Progenitor cell of endocrine pancreas (in vitro differentiated cells): ENCODE results near the gene SGPP2. TPM values are rescaled to one million over a fixed set of nuclear protein-coding genes. Genes with fewer than 3 reads are reported as not detected.

Experiments
- DNase-seq: peaks from one replicate; pipeline ENCODE4 v3.0.0; 2021; ENCODE audit warnings: low spot score; ENCODE audit not compliant: unreplicated experiment
- H3K27ac Mint-ChIP-seq: 2 replicates; pipeline ENCODE4 v1.8.0; 2021; ENCODE audit warnings: mild to moderate bottlenecking, moderate library complexity, mixed read lengths
- H3K27me3 Mint-ChIP-seq: 2 replicates; pipeline ENCODE4 v1.8.0; 2021; ENCODE audit warnings: mixed read lengths
- H3K36me3 Mint-ChIP-seq: 2 replicates; pipeline ENCODE4 v1.8.0; 2022; ENCODE audit warnings: mixed read lengths; ENCODE audit not compliant: insufficient read depth
- H3K4me1 Mint-ChIP-seq: 2 replicates; pipeline ENCODE4 v1.8.0; 2021; ENCODE audit warnings: low read depth, mixed read lengths
- H3K4me3 Mint-ChIP-seq: 2 replicates; pipeline ENCODE4 v1.8.0; 2021; ENCODE audit warnings: low read depth, mild to moderate bottlenecking, moderate library complexity, mixed read lengths
- H3K9me3 Mint-ChIP-seq: 2 replicates; pipeline ENCODE4 v1.8.0; 2021; ENCODE audit warnings: low read depth, mixed read lengths
- total RNA-seq: library from RNA; stranded (reverse); gene quantifications from 2 replicates; pipeline ENCODE4 v1.2.1, GENCODE V29; 2021
- TF ChIP-seq, protein P1 (sequence below): fragments of 200-600 bp; sonication (generic); IDR thresholded peaks from one replicate; pipeline ENCODE4 v1.5.0; 2021; ENCODE audit warnings: antibody characterized with exemption, mild to moderate bottlenecking; ENCODE audit not compliant: unreplicated experiment

Gene SGPP2
- total RNA-seq, 1 donor from 2014 or later: 19.8 TPM

DNA sequence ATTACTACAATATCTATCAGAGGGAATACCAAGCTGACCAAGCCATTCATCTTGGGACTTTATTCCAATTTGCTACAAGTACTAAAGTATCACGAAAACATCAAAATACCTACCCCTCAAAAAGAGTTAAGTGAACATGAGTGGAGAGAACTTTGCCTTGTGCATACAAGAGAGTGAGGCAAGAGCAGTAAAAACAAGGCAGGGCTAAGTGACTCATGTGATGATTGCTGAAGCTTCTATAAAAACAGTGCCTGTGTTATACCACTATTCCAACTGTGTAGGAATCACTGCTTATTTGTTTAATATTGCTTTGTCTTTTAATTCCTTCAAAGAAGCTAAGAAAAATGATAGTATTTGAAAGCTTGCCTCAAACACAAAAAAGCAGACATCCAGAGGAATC lies 170.3 kb downstream of the SGPP2 start:
- Mint-ChIP-seq H3K36me3 (peaks cover 9% of the 10 kb centered on the region), H3K4me3 (no peak overlapping the region), H3K27me3 (no peaks in the 10 kb centered on the region), H3K27ac (no peak overlapping the region), H3K9me3 (no peaks in the 10 kb centered on the region), H3K4me1 (peaks cover 4% of the 10 kb centered on the region)
- no peak for DNase-seq
- TF ChIP-seq, protein P1, sequence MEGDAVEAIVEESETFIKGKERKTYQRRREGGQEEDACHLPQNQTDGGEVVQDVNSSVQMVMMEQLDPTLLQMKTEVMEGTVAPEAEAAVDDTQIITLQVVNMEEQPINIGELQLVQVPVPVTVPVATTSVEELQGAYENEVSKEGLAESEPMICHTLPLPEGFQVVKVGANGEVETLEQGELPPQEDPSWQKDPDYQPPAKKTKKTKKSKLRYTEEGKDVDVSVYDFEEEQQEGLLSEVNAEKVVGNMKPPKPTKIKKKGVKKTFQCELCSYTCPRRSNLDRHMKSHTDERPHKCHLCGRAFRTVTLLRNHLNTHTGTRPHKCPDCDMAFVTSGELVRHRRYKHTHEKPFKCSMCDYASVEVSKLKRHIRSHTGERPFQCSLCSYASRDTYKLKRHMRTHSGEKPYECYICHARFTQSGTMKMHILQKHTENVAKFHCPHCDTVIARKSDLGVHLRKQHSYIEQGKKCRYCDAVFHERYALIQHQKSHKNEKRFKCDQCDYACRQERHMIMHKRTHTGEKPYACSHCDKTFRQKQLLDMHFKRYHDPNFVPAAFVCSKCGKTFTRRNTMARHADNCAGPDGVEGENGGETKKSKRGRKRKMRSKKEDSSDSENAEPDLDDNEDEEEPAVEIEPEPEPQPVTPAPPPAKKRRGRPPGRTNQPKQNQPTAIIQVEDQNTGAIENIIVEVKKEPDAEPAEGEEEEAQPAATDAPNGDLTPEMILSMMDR: no peak

DNA sequence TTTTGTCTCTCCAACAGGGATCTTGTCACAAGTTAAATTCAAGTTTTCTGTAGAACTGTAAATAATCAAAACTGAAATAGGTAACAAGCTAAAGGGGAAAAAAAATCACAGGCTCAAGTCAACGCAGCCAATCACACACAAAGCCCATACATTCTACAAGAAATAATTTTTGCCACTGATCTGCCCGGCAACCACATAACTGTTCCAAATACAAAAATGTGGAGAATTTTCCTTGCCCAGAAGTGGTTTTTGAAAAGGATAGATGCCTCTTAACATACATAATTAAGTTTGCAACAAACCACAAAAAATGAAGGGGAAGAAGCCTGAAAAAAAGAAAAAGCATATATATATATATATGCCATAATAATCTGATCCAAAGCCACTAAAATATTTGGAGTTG lies 171.2 kb downstream of the SGPP2 start:
- Mint-ChIP-seq H3K4me1 (peaks cover 4% of the 10 kb centered on the region), H3K4me3 (no peak overlapping the region), H3K36me3 (peaks cover 9% of the 10 kb centered on the region), H3K27me3 (no peaks in the 10 kb centered on the region), H3K27ac (no peak overlapping the region), H3K9me3 (no peaks in the 10 kb centered on the region)
- DNase-seq: no peak
- TF ChIP-seq, protein P1: no peak

DNA sequence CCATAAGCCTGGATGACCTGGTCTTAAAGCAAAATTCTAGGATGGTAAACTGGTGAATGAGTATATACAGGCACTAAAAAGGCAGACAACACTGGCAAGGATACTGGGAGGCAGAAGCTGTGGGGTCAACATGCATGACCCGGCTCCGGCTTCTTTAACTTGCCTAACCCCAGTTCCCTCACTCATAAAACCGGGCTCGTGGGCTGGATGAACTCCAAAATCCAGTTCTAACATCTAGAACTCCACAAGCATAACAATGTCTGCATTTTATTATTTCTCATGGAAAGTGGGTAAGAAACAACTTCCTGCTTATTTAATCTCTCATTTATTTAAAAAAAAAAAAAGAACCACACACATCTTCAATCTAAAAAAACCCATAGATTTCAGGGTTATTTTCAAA lies 174.3 kb downstream of the SGPP2 start:
- DNase-seq: no peak
- Mint-ChIP-seq H3K4me3 (no peak overlapping the region), H3K27ac (no peak overlapping the region), H3K4me1 (peaks cover 4% of the 10 kb centered on the region), H3K36me3 (peaks cover 5% of the 10 kb centered on the region), H3K27me3 (no peaks in the 10 kb centered on the region), H3K9me3 (no peaks in the 10 kb centered on the region)
- TF ChIP-seq, protein P1: no peak

- no peak overlapping the region for H3K4me3 Mint-ChIP-seq
- H3K36me3 Mint-ChIP-seq: peaks cover 4% of the 10 kb centered on the region
- TF ChIP-seq, protein P1: no peak
- no peaks in the 10 kb centered on the region for H3K9me3 Mint-ChIP-seq
- no peak overlapping the region for H3K27ac Mint-ChIP-seq
- no peak for DNase-seq
- H3K4me1 Mint-ChIP-seq: no peaks in the 10 kb centered on the region
- H3K27me3 Mint-ChIP-seq: no peaks in the 10 kb centered on the region
Observed at GRCh38 chr2:222603501-222603900, 179.2 kb downstream of the SGPP2 start.

DNA sequence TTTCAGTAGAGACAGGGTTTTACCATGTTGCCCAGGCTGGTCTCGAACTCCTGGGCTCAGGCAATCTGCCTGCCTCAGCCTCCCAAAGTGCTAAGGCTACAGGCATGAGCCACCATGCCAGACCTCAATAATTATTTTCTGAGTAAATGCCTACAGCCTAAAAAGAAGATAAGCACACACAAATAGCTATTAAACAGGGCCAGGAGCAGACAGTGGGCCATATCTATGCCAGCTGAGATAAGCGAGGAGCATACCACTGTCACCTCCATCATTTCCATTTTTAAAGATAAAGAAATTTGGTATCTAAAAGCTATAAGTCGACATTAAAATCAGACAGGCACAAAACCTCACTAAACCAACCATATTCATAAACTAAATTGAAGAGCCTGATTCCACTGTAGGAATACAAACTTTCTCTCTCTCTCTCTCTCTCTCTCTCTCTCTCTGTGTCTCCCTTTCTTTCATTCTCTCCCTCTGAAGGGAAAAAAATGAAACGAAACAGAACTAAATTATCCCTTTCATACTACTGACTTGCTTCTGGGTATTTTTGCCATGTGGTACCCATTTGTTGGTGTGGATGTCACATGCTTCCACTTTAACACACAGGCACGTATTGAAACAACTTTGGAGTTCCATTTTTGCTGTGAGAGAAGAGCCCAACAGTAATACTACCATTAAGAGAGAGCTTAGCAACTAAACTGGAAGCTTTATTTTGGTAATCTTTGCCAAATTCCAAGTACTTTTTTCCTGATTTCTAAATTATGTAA lies 180.6 kb downstream of the SGPP2 start:
- Mint-ChIP-seq H3K4me3 (no peak overlapping the region), H3K27ac (no peak overlapping the region), H3K9me3 (no peaks in the 10 kb centered on the region), H3K27me3 (no peaks in the 10 kb centered on the region), H3K4me1 (no peaks in the 10 kb centered on the region), H3K36me3 (peaks cover 1% of the 10 kb centered on the region)
- no peak for DNase-seq
- TF ChIP-seq, protein P1: no peak
